Erythroblast (primary cell): ENCODE measurements around the gene PDCD1LG2.
"Not testable (repeated sequence)": the region's sequence is repeated elsewhere in the genome, so short reads cannot be mapped to it uniquely, and the experiment has no call there.

Source experiments
- DNase-seq, 2 experiments: peaks; one replicate each; lab custom pipeline; 2025; lab: John Stamatoyannopoulos, UW
- GATA1 ChIP-seq: IDR thresholded peaks from 2 replicates; pipeline ENCODE4 v1.6.1; 2011; ENCODE audit warnings: low read depth, mild to moderate bottlenecking, control low read depth, low read length, moderate library complexity
- POLR2A ChIP-seq: IDR thresholded peaks from 2 replicates; pipeline ENCODE4 v1.6.1; 2011; ENCODE audit warnings: mild to moderate bottlenecking, low read length

PDCD1LG2 gene

DNA sequence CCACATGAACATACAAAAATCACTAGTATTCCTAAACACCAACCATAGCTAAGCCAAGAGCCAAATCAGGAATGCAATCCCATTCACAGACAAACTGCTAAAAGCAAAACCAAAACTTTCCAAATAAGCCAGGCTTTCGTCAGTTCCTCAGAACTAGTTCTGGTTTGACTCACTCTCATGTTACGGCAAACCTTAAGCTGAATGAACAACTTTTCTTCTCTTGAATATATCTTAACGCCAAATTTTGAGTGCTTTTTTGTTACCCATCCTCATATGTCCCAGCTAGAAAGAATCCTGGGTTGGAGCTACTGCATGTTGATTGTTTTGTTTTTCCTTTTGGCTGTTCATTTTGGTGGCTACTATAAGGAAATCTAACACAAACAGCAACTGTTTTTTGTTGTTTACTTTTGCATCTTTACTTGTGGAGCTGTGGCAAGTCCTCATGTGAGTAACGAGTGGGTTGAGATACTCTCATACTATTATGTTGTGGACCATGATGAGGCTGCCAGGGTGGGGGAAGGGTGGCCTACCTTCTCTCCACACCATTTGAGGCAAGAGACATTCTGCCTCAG is at the start of gene PDCD1LG2:
PDCD1LG2 (plus strand) TSS at position 172 of the 572 bp plus-strand sequence. CDS start 12,016 bp downstream, outside the sequence.
- DNase-seq = no peak
- no peak for TF ChIP-seq POLR2A

DNA sequence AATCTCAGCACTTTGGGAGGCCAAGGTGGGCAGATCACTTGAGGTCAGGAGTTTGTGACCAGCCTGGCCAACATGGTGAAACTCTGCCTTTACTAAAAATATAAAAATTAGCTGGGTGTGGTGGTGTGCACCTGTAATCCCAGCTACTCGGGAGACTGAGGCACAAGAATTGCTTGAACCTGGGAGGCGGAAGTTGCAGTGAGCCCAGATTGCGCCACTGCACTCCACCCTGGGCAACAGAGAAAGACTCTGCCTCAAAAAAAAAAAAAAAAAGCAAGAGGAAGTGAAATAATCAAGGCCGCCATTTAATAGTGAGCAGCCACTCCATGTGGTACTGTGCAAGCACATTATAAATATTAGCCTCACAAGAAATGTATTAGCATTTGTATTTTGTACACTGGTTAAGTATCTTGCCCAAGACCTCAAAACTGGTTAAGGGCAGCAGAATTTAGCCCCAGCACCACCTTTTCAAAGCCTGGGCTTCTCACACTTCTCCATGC is 45.5 kb upstream of the PDCD1LG2 start:
- not testable (repeated sequence) for DNase-seq

- DNase-seq = no peak
- TF ChIP-seq GATA1 = no peak
These were observed 44.3 kb upstream of the PDCD1LG2 start for GRCh38 chr9:5466005-5466404.

DNA sequence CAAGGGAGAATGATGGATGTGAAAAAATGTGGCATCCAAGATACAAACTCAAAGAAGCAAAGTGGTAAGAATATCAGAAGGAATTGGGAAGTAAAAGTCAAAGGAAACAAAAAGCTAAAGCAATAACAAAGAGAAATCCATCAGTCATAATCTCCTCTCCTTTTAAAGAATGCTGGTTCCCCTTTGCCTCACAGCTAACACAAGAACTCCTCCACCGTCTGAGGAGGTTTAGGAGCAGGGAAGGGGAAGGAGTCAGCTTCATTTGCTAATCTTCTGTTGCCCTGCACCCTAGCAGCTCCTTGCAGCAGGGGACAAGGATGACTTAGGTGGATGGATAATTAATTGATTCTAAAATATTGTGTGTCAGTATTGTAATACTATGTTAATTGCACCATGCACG is 43.6 kb upstream of the PDCD1LG2 start:
- DNase-seq = no peak
- TF ChIP-seq POLR2A (no peak), GATA1 (no peak)

GRCh38 chr9:5468850-5469249 is 41.5 kb upstream of the PDCD1LG2 start:
- TF ChIP-seq GATA1 (no peak), POLR2A (no peak)
- DNase-seq = no peak

DNA sequence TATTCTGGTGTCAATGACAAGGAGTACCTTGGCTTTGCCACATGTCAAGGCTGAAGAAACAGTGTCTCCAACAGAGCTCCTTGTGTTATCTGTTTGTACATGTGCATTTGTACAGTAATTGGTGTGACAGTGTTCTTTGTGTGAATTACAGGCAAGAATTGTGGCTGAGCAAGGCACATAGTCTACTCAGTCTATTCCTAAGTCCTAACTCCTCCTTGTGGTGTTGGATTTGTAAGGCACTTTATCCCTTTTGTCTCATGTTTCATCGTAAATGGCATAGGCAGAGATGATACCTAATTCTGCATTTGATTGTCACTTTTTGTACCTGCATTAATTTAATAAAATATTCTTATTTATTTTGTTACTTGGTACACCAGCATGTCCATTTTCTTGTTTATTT is 40.2 kb upstream of the PDCD1LG2 start:
- TF ChIP-seq GATA1 (no peak), POLR2A (no peak)
- no peak for DNase-seq

- no peak for DNase-seq
These were observed 39.5 kb upstream of the PDCD1LG2 start for GRCh38 chr9:5470816-5471215.

GRCh38 chr9:5475611-5476010 is 34.7 kb upstream of the PDCD1LG2 start:
- not testable (repeated sequence) for DNase-seq

More at GRCh38 chr9:5470816-5471215, 39.5 kb upstream of the PDCD1LG2 start:
- TF ChIP-seq GATA1 (no peak), POLR2A (no peak)

- DNase-seq = no peak
- TF ChIP-seq GATA1 (no peak), POLR2A (no peak)
These were observed 32.1 kb upstream of the PDCD1LG2 start for GRCh38 chr9:5478206-5478605.

- no peak for TF ChIP-seq GATA1
- no peak for TF ChIP-seq POLR2A
- DNase-seq = no peak
These were observed 30.2 kb upstream of the PDCD1LG2 start for GRCh38 chr9:5479994-5480694.

GRCh38 chr9:5480919-5481318 is 29.4 kb upstream of the PDCD1LG2 start:
- TF ChIP-seq POLR2A = no peak
- no peak for TF ChIP-seq GATA1
- DNase-seq = no peak

GRCh38 chr9:5481322-5482040 is 28.9 kb upstream of the PDCD1LG2 start:
- DNase-seq = no peak
- TF ChIP-seq GATA1 (no peak), POLR2A (no peak)

GRCh38 chr9:5482194-5482593 is 28.1 kb upstream of the PDCD1LG2 start:
- no peak for DNase-seq
- TF ChIP-seq POLR2A (no peak), GATA1 (no peak)

GRCh38 chr9:5483306-5483705 is 27.0 kb upstream of the PDCD1LG2 start:
- DNase-seq = no peak
- TF ChIP-seq GATA1 = no peak
- TF ChIP-seq POLR2A = no peak
